Measurements from ENCODE around the gene GMPR. TPM values are rescaled to one million over a fixed set of nuclear protein-coding genes. Genes with fewer than 3 reads are reported as not detected.

GMPR gene
- total RNA-seq, 1 experiment from 2014 or later = 24.0 TPM

DNA sequence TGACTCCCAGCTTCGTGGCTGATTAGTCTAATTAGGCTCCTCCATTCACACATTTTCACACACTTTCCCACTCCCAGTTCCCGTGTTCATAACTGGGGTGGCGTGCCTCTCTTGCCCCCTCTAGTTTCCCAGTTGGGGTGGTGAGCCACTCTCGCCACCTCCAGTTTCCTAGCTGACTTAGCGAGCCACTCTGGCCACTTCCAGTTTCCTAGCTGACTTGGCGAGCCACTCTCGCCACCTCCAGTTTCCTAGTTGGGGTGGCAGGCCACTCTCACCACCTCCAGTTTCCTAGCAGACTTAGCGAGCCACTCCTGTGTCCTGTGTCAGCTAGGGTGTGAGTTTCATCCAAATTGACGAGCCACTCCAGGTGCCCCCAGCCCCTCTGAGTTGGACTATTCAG, 7.4 kb upstream of the GMPR start:
- intact Hi-C loops (cut with micrococcal nuclease) = no loop called here
- CTCF ChIA-PET = no interaction called here
- Histone ChIP-seq H3K4me3 (replicated peaks in 1 of 2; ENCODE audit: low read depth in 1 of 2, low read length in 2 of 2) (no peak overlapping the region), H3K36me3 (ENCODE audit: control insufficient read depth in 1 of 2, insufficient read depth in 2 of 2, low read length in 2 of 2) (no peaks in the 10 kb centered on the region), H3K27ac (ENCODE audit: low read depth, low read length) (no peak overlapping the region), H3K9me3 (ENCODE audit: control insufficient read depth in 1 of 2, insufficient read depth in 1 of 2, low read depth in 1 of 2, low read length in 2 of 2) (no peaks in the 10 kb centered on the region), H3K27me3 (ENCODE audit: insufficient read depth, low read length) (peaks cover 5% of the 10 kb centered on the region; the same call in 1 of the 2 replicates), H2AFZ (ENCODE audit: low read depth, low read length, poor library complexity, severe bottlenecking) (no peak overlapping the region), H3K9me2 (ENCODE audit: insufficient read depth) (no peaks in the 10 kb centered on the region), H3K4me2 (ENCODE audit: low read length) (no peak overlapping the region), H3K4me1 (ENCODE audit: control insufficient read depth in 1 of 2, insufficient read depth in 2 of 2, low read length in 2 of 2) (no peaks in the 10 kb centered on the region), H3K9ac (ENCODE audit: low read length) (no peak overlapping the region), H4K20me1 (ENCODE audit: insufficient read depth) (no peaks in the 10 kb centered on the region), H3K79me2 (ENCODE audit: insufficient read depth, low read length) (no peaks in the 10 kb centered on the region)
- TF ChIP-seq ATF3 (IDR thresholded peaks at IDR 0.05) (no peak), REST (IDR thresholded peaks at IDR 0.05; ENCODE audit: low read depth) (no peak), EZH2 (IDR thresholded peaks at IDR 0.05) (no peak), ELF1 (IDR thresholded peaks at IDR 0.05; ENCODE audit: borderline replicate concordance, low read depth) (no peak), POLR2A (IDR thresholded peaks at IDR 0.05; ENCODE audit: borderline replicate concordance, extremely low read depth, insufficient read depth, insufficient read length) (no peak), EZH2phosphoT487 (IDR thresholded peaks at IDR 0.05; ENCODE audit: borderline replicate concordance) (no peak)
- RAD21 ChIA-PET (ENCODE audit: low non-redundant PET in 1 of 2, low total read pairs in 2 of 2, uncharacterized antibody in 2 of 2, unreplicated experiment in 2 of 2) = no interaction called here
- ATAC-seq = no peak
- DNase-seq (ENCODE audit: low read depth, low spot score) = no peak
- BruUV-seq (replicated peaks) = no TSS peak
- POLR2A ChIA-PET = no interaction called here

DNA sequence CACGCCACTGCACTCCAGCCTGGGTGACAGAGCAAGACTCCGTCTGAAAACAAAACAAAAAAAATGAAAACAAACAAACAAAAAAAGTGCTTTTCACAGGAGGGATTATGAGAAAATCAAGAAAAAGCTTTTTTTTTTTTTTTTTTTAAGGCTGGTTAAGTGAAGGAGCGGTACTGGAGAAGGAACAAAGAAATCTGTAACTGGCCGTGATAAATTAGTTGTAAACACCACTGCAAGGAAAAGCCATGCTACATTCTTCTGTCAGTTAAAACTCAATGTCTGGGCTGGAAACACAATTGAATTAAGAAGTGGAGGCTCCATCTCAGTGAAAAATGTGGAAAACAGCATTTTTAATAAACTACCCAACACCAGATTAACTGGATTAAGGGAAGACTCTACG, 6.3 kb upstream of the GMPR start:
- DNase-seq (ENCODE audit: low read depth, low spot score) (no peak), ATAC-seq (no peak)
- Histone ChIP-seq H3K36me3 (ENCODE audit: control insufficient read depth in 1 of 2, insufficient read depth in 2 of 2, low read length in 2 of 2) (no peaks in the 10 kb centered on the region), H3K27ac (ENCODE audit: low read depth, low read length) (no peak overlapping the region), H3K4me2 (ENCODE audit: low read length) (no peak overlapping the region), H4K20me1 (ENCODE audit: insufficient read depth) (no peaks in the 10 kb centered on the region), H3K9ac (ENCODE audit: low read length) (no peak overlapping the region), H3K9me2 (ENCODE audit: insufficient read depth) (no peaks in the 10 kb centered on the region), H3K4me3 (replicated peaks in 1 of 2; ENCODE audit: low read depth in 1 of 2, low read length in 2 of 2) (no peak overlapping the region), H3K79me2 (ENCODE audit: insufficient read depth, low read length) (no peaks in the 10 kb centered on the region), H3K9me3 (ENCODE audit: control insufficient read depth in 1 of 2, insufficient read depth in 1 of 2, low read depth in 1 of 2, low read length in 2 of 2) (no peaks in the 10 kb centered on the region), H3K4me1 (ENCODE audit: control insufficient read depth in 1 of 2, insufficient read depth in 2 of 2, low read length in 2 of 2) (no peaks in the 10 kb centered on the region), H2AFZ (ENCODE audit: low read depth, low read length, poor library complexity, severe bottlenecking) (no peak overlapping the region), H3K27me3 (ENCODE audit: insufficient read depth, low read length) (peaks cover 5% of the 10 kb centered on the region; the same call in 1 of the 2 replicates)
- RAD21 ChIA-PET (ENCODE audit: low non-redundant PET in 1 of 2, low total read pairs in 2 of 2, uncharacterized antibody in 2 of 2, unreplicated experiment in 2 of 2) = no interaction called here
- no TSS peak for BruUV-seq (replicated peaks)
- CTCF ChIA-PET = no interaction called here
- POLR2A ChIA-PET = no interaction called here
- intact Hi-C loops (cut with micrococcal nuclease) = no loop called here
- TF ChIP-seq, protein P1, sequence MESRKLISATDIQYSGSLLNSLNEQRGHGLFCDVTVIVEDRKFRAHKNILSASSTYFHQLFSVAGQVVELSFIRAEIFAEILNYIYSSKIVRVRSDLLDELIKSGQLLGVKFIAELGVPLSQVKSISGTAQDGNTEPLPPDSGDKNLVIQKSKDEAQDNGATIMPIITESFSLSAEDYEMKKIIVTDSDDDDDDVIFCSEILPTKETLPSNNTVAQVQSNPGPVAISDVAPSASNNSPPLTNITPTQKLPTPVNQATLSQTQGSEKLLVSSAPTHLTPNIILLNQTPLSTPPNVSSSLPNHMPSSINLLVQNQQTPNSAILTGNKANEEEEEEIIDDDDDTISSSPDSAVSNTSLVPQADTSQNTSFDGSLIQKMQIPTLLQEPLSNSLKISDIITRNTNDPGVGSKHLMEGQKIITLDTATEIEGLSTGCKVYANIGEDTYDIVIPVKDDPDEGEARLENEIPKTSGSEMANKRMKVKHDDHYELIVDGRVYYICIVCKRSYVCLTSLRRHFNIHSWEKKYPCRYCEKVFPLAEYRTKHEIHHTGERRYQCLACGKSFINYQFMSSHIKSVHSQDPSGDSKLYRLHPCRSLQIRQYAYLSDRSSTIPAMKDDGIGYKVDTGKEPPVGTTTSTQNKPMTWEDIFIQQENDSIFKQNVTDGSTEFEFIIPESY (IDR thresholded peaks at IDR 0.05; ENCODE audit: extremely low read depth, insufficient replicate concordance, low read length) = no peak
- TF ChIP-seq ELF1 (IDR thresholded peaks at IDR 0.05; ENCODE audit: borderline replicate concordance, low read depth) = no peak
- TF ChIP-seq SIN3A (IDR thresholded peaks at IDR 0.05; ENCODE audit: low read depth) = no peak
- TF ChIP-seq REST (IDR thresholded peaks at IDR 0.05; ENCODE audit: low read depth) = no peak
- no peak for TF ChIP-seq ATF3 (IDR thresholded peaks at IDR 0.05)
- TF ChIP-seq TCF7L2 (IDR thresholded peaks at IDR 0.05; ENCODE audit: borderline replicate concordance, extremely low read depth, insufficient read depth, insufficient read length) = no peak
